NCI-H510A (cell line): ENCODE measurements around the gene ANO3.
"Not testable (repeated sequence)": the region's sequence is repeated elsewhere in the genome, so short reads cannot be mapped to it uniquely, and the experiment has no call there.

Source experiments
- DNase-seq: peaks from one replicate; lab custom pipeline; 2025; lab: John Stamatoyannopoulos, UW

Gene ANO3

GRCh38 chr11:26331911-26332571, at the start of gene ANO3:
Gene ANO3 (plus strand): TSS chr11:26332130. CDS start chr11:26332276, 146 bp downstream.
- peak; percentile 78 for DNase-seq

- no peak for DNase-seq
Observed at GRCh38 chr11:26283852-26284408, 48.0 kb upstream of the ANO3 start.

GRCh38 chr11:26285608-26286007, 46.3 kb upstream of the ANO3 start:
- no peak for DNase-seq

- DNase-seq, result no peak
Observed at GRCh38 chr11:26286472-26287066, 45.4 kb upstream of the ANO3 start.

- DNase-seq, result no peak
Observed at GRCh38 chr11:26287067-26287518, 44.8 kb upstream of the ANO3 start.

- no peak for DNase-seq
Observed at GRCh38 chr11:26297189-26297975, 34.5 kb upstream of the ANO3 start.

GRCh38 chr11:26316372-26316771, 15.6 kb upstream of the ANO3 start:
- DNase-seq, result not testable (repeated sequence)

- DNase-seq, result no peak
Observed at GRCh38 chr11:26319906-26320305, 12.0 kb upstream of the ANO3 start.

- DNase-seq, result no peak
Observed at GRCh38 chr11:26321516-26321915, 10.4 kb upstream of the ANO3 start.

- no peak for DNase-seq
Observed at GRCh38 chr11:26322335-26323067, 9.4 kb upstream of the ANO3 start.

GRCh38 chr11:26323837-26324236, 8.1 kb upstream of the ANO3 start:
- DNase-seq, result no peak

- no peak for DNase-seq
Observed at GRCh38 chr11:26324270-26324669, 7.7 kb upstream of the ANO3 start.

- DNase-seq, result no peak
Observed at GRCh38 chr11:26326793-26327400, 5.0 kb upstream of the ANO3 start.

GRCh38 chr11:26329206-26329605, 2.7 kb upstream of the ANO3 start:
- DNase-seq, result no peak

- DNase-seq, result no peak
Observed at GRCh38 chr11:26330262-26330661, 1.7 kb upstream of the ANO3 start.

- DNase-seq, result no peak
Observed at GRCh38 chr11:26332572-26332915, 614 bp downstream of the ANO3 start.

GRCh38 chr11:26333906-26334305, 2.0 kb downstream of the ANO3 start:
- DNase-seq, result no peak

- no peak for DNase-seq
Observed at GRCh38 chr11:26335903-26336302, 4.0 kb downstream of the ANO3 start.

GRCh38 chr11:26344647-26345046, 12.7 kb downstream of the ANO3 start:
- no peak for DNase-seq

GRCh38 chr11:26348776-26349175, 16.8 kb downstream of the ANO3 start:
- no peak for DNase-seq

GRCh38 chr11:26350002-26350401, 18.1 kb downstream of the ANO3 start:
- DNase-seq, result no peak

GRCh38 chr11:26353010-26353409, 21.1 kb downstream of the ANO3 start:
- DNase-seq, result no peak
